Measurements from ENCODE around the gene LYRM9. TPM values are rescaled to one million over a fixed set of nuclear protein-coding genes. Genes with fewer than 3 reads are reported as not detected.
A peak's percentile ranks its signal among the peaks of the same experiment; 100 is the strongest.
"Not testable (repeated sequence)": the region's sequence is repeated elsewhere in the genome, so short reads cannot be mapped to it uniquely, and the experiment has no call there.

Gene LYRM9
- total RNA-seq, 1 donor from 2014 or later = 8.3 TPM

DNA sequence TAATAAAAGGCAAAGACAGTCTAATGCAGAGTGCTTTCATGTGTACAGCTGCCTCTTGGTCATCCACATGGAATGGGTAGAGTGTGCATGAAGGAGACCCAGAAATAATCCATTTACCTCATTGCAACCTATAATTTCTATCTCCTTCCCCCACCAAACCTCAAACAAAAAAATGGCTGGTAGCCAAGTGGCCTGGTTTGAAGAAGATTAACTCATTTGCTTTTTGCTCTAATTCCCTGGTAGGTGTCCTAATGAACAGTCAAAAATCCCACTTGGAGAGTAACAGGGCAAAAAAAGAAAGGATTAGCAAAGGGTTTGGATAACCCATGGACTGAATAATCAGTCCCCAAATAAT lies 13.0 kb upstream of the LYRM9 start:
- peak; percentile 21 for DNase-seq (ENCODE audit: low read depth)

DNA sequence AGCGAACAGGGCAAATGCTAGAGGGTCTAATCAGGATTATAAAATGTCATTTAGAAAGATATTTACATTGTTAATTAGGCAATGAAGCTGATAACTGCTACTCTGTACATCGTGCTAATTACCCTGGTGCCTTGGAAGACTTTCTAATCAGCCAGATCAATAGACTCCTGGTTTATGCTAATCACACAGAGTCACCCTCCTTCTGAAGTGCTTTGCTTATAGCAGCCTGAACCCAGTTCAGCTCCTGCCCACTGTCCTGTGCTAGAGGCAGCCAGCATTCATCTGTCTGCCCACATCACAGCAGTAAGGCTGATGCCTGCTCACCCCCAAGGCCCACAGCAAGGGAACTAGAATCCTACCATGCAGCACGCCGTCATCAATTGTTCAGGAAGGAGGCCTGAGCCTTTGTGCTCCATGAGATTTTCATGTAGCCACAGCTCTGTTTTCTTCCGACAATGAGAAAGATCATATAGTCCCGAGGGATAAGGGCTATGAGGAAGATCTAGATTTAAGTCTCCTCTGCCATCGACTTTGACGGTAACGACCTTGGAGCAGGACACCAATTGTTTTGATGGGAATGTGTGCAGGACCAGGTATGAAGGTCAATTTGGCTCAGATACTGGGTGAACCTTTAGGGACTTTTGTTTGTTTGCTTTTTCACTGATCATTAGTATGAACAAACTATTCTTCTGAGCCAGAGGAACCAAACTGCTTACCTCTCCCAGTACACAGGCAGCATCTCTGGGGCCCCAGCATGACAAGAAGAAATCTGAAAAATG lies 12.5 kb upstream of the LYRM9 start:
- DNase-seq (ENCODE audit: low read depth) = no peak

DNA sequence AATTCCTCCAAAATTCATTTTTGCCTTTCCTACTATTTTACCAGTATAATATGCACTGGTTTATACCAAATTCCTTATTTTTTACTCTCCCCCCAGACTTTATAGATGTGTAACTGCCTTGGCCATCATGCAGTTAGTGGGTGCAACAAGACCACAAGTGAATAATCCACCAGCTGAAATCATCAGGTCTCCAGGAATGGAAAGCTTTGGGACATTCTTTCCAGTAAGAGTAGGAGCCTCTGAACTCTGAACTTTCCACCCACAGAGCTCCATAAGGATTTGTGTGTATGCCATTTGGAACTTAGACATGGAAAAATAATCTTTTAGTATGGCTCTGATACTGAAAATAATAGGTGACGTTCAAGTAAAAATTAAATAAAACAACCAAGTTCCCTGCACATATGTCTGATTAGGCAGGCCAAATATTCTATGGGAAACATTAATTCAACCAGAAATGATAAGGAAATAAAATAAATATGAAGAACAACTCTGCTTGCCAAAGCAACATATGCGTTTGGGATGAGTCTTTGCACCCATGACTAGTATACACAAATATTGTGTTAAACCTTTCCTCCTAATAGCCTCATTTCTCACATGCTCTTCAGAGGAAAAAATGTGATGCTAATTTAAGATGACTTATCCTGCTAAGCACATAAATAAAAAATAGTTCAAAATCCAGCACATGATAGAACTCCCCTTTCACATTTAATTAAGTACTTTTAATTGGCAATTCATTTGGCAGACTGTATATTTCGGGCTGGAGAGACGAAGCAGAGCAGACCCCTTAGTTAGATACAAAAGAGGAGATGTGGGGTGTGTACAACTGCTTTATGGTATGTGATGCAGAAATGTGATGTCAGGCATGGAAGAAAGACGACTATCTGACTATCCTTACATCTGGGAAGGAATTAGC lies 11.6 kb upstream of the LYRM9 start:
- DNase-seq (ENCODE audit: low read depth) = peak; percentile 76

DNA sequence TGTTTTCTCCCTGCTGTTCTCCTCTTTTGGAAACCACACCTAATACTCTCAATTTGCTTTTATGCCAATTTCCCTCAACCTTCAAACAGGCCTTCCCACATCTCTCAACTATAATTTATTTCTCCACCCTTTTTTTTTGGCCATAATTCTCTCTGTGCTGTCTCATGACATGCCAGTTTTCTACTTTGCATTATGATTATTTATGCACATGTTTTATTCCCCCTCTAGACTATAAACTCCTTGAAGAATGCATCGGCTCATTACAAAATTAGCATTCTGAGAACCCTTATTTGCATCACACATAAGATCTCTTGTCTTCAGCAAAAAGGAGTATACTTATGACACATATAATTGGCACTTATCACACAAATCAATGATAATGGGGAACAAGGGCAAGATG lies 10.9 kb upstream of the LYRM9 start:
- DNase-seq (ENCODE audit: low read depth) = no peak

DNA sequence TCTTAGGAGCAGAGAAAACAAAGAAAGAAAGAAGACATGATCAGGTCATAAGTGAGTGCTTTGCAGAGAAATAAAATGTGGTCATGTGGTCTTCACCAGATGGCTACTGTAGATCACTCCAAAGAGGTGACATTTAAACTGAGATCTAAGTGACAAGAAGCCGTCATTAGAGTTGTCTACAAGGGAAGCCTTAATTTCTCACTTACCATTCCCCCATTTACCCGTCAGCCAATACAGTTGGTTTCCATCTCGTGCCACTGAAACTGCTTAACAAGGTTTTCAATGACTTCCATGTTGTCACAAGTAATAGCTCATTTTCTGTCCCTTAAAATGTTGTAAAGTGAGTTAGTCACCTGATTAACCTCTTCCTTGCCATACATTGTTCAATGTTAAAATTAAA lies 6.4 kb upstream of the LYRM9 start:
- DNase-seq (ENCODE audit: low read depth) = no peak

DNA sequence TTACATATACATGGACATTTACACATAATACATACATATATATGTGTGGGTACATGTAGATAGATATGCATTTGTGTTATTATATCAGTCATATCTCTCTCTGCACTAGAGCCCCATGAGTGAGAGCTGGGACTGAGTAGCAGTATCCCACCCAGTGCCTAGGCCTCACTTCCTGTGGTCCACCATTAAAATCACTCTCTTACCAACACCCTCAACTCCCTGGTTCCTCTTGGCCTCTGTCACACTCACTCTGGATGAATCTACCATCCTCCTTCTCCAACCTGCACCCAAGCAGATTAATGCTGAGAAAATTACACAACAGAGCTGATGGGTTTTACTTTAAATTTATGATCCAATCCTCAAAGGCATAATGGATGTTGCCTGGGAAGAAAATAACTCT lies 4.9 kb upstream of the LYRM9 start:
- DNase-seq (ENCODE audit: low read depth) = no peak

DNA sequence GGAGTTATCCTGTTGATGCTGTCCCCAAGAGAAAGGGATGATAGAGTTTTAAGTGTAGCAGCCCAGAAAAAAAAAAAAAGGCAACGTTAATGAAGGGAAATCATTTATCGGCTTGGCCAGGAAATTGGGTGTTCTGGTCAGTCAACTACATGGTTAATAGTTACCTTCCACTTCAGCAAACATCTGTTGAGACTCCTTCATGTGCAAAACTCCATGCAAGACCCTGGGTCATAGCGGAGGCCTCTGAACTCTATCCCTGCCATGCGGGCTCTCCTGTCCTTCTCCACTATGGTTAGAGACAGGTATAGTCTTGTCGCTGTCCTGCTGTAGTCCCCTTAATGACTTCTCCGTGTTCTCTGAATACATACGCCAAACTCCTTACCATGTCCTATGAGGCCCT lies 3.5 kb upstream of the LYRM9 start:
- peak; percentile 82 for DNase-seq (ENCODE audit: low read depth)

DNA sequence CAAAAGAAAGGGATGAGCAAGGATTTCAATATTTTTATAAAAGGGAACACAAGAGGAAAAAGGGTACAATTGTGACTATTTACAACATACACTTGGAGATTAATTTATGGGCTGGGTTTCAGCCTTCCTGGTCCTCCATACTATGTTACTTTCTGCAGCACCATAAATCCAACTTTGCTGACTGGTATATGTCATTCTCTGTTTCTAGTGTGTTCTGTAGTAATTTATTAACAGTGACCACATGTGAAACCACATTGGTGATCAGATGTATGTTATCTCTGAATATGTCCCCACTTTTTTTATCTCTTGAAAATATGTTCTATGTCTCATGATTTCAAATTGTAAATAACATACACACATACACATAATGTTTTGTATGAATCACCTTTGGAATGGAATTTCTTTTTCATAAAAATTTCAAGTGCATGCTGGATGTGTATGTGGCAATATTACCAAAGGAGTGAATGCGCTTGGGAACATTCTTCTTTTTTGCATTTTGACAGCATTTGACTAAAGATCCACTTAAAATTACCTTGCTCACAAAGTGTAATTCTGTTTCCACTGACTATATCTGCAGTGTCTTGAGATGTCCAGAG lies 2.9 kb upstream of the LYRM9 start:
- DNase-seq (ENCODE audit: low read depth) = peak; percentile 26

DNA sequence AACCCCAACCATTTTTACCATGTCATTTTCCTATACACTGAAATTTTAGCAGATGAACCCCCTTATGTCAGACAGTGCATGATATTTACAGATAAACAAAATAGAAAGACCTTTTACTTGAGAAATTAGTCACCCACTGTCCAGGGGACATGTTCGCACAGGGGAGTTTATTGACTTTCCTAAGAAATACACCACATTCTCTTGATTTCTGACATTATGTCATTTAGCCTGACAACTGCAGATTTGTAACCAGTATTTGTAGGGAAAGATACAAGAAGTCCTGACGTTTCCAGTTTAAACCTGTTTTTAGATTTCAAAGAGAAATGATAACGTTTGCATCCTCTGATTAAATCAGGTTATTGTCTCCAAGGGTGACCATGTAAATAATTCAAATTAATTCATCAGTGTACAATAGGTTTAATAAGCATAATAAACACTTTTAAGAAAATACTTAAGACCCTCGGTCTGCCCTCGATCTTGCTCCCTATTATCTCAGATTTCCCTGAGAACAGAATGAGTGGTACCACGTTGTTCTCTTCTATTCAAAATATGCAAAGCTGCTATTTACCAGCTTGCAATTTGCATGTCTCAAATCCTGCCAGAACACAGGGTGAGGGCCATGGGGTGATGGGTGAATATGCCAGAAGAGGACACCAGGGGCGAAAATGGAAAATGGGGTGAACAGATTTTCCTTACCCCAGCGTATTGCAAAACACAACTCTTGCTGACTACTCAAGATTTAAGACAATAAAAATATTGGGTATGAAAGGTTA lies 2.1 kb upstream of the LYRM9 start:
- no peak for DNase-seq (ENCODE audit: low read depth)

DNA sequence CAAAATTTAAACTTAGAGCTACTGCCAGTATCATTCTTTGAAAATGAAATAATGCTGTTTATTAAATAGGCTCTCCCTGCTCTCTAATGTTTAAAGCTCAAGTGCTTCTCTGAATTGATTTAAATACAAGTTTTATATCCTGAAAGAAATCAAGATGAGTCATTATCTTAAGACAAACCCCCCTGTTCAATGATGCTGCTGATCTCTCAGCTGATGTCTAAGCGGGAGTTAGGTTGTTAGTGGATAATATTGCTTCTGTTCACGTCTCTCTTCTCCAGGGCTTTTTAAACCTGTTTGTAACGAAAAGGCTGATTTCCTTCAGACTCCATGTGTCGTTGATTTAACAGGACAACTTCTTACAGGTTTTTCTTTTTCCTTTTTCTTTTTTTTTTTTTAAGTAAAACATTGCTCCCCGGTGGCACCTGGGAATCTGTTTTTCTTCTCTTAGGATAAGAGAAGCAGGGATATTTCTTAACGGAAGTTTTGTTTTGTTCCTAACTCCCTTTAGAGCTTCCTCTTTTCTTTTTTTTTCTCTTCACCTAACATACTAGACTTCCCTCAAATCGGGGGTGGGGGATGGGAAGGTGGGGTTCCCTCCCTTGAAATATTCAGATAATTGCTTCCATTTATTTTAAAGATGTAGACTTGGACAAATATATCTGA lies 807 bp upstream of the LYRM9 start:
- DNase-seq (ENCODE audit: low read depth) = peak; percentile 46

DNA sequence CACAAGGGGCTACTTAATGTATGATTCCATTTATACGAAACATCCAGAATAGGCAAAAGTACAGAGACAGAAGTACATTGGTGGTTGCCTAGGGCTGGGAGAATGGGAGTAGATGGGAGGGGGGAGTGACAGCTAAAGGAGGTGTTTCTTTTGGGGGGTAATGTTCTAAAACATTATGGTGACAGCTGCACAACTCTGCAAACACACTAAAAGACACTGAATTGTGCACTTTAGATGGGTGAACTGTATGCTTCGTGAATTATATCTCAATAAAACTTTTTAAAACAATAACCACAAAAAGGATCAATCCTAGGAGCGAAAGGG lies 661 bp downstream of the LYRM9 start:
- no peak for DNase-seq (ENCODE audit: low read depth)

DNA sequence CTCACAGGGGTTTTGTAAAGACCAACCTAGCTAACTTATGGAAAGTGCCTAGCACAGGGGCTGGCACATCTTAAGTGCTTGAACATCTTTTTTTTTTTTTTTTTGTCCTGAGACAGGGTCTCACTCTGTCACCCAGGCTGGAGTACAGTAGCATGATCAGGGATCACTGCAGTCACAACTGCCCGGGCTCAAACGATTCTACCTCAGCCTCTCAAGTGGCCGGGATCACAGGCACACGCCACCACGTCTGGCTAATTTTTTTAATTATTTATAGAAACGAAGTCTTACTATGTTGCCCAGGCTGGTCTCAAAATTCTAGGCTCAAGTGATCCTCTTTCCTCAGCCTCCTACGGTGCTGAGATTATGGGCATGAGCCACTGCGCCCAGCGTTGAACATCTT lies 1.3 kb downstream of the LYRM9 start:
- no peak for DNase-seq (ENCODE audit: low read depth)

DNA sequence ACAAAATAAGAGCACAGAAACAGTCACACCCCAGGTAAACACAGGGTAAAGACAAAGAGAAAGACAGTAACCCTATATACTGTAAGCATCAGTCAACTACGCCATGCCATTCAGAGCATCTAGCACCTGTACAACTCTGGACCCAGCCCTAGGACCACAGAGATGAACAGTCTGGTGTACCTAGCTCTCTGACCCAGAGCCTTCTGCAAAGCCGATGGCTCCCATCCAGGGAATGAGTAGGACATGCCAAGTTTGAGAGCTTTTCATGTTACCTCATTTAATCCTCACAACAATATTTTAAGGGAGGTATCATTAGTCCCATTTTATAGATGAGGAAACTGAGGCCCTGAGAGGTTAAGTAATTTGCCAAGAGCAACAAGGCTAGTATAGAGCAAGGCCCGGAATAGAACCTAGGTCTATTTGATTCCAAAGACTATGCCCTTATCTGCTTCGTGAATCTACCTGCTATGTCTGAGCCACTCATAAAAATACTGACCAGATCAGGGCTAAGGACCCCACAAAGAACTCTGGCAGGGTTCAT lies 3.4 kb downstream of the LYRM9 start:
- DNase-seq (ENCODE audit: low read depth) = no peak

DNA sequence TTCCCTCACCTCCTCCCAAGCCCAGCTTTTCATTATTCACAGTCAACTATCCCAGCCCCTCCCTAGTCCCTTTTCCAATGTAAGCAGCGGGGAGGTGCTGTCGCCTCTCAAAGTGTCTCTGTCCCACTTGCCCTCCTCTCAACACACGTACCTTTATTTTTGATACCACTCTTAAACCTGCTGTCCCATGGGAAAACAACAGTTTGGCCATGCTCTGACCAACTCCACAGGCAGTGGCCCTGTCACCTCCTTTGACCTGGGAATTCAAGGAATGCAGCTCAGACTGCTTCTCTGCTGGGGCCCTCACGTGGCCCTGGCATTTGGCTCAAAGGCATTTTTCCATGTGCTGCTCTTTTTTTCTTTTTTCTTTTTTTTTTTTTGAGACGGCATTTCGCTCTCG lies 4.2 kb downstream of the LYRM9 start:
- peak; percentile 89 for DNase-seq (ENCODE audit: low read depth)

DNA sequence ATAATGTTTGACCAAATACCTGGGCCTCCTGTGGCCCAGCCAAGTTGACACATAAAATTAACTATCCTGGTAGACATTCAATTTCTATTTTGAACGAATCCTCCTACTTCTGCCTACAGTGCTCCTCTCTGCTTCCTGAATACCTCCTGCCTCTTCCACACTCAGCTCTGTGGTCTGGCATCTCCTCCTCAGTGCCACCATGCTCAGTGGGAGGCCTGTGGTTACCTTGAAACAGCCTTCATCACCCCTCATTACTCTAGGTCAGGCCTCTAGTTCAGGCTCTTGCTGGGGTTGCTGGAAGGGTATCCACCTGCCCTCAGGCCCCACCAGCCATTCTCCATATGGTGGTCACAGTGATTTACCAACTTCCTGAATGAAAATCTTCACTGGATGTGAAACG lies 5.1 kb downstream of the LYRM9 start:
- peak; percentile 65 for DNase-seq (ENCODE audit: low read depth)

DNA sequence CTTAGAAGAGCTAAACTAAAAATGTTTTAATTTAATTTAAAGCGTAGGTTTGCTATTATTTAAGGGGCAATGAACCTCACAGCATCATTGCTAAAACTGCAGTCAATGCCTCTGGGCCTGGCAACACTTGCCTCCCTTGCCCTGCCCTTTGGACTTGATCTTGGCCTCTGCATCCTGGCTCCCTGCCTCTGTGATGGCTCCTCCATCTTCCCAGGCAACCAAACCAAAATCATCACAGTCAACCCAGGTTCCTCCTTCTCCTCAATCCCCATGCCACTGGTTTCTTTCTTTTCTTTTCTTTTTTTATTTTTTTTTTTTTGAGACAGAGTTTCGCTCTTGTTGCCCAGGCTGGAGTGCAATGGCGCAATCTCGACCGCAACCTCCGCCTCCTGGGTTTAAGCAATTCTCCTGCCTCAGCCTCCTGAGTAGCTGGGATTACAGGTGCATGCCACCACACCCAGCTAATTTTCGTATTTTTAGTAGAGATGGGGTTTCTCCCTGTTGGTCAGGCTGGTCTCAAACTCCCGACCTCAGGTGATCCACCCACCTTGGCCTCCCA lies 6.7 kb downstream of the LYRM9 start:
- not testable (repeated sequence) for DNase-seq (ENCODE audit: low read depth)

DNA sequence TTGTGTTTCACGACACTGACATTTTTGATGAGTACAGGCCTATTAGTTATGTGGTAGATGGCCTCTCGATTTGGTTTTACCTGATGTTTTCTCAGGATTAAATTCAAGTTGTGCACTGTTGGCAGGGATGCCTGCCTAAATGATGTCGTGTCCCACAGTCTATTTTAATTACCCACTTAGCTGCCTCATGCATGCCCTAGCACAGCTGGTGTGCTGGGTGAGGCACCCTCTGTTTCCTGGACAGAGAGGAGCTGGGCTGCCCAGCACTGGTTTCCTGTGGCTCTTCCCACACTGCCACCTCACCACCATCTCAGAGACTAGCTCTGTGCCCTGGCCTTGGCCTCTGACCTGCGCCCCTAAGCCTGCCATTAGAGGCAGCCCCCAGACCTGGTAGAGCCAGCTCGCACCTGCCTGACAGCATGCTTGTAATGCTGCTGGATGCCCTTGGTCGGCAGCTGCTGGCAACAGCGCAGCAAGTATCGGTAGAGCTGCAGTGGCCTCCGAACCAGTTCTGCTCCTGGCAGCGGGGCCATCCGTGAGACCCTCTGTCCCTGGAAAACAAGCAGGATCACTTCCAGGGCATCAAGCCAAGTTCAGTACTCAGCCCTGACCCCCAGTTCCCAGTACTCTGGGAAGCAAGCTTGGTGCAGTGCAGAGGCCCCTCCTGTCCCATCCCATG lies 10.9 kb downstream of the LYRM9 start:
- no peak for DNase-seq (ENCODE audit: low read depth)

DNA sequence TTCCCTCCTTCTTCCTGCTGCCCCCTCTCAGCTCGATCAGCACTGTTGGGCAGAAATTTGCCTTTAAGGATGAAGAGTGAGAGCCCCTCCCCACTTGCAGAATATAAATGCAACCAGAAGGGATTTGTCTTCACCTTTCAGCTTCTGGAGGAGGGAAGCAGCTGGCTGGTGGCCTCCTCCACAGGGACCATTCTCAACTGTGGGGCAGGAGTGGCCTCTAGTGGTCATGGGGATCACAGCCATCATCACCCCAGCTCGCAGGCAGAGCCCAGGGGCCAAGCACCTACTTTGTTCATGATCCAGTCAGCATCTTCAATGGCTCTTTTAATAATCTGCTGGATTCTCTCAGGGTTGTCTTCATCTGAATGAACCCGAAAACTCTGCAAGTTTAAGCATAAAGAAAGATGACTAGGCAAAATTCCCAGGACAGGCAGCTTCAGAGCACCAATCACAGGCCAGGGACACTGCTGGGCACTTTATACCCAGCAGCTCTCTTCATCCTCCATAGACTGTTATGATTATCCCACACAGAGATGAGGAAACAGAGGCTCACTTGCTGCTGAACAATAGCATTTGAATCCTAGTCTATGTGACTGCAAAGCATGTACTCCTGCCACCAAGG lies 13.1 kb downstream of the LYRM9 start:
- DNase-seq (ENCODE audit: low read depth) = peak; percentile 36

DNA sequence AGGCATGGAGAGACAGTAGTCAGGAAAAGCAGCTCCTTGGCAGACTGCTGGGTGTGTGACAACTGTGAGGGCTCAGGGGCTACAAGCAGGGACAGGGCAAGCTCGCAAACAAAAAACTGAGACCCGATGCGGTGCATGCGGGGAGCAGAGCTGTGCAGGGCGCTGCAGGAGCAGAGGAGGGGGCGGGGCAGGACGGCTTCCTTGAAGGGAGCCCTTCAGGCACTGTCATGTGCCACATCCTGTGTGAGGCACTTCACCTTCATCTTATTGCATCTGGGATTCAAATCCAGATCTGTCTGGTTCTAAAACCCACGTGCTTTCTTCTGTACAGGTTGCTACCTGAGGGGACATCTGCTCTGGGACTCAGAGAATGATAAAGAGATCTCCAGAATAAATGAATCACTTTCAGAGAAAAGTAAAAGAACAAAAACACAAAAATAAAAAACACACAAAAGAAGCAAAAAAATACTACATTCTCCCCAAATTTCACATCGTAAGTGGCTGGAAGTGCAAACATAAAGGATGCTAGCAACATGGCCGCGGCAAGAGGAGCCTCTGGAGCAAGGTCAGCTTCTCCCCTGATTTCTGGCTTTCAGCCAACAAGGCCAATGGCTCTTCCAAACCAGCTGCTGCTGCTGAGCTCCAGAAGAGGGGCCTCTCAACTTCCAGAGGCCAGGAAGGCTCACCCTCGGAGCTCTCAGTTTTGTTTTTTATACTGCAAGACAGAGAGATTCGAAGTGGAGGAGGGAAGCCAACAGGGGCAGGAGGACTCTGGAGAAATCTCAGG lies 14.2 kb downstream of the LYRM9 start:
- no peak for DNase-seq (ENCODE audit: low read depth)
